ENCODE measurements around the gene MRPL53. TPM values are rescaled to one million over a fixed set of nuclear protein-coding genes. Genes with fewer than 3 reads are reported as not detected.
A peak's percentile ranks its signal among the peaks of the same experiment; 100 is the strongest.

Gene MRPL53
- total and polyA plus RNA-seq, 4 donors, result 12.6 to 72.5 (median 36.1) TPM

- TF ChIP-seq CTCF (IDR thresholded peaks at IDR 0.05; ENCODE audit: low read depth, low read length, missing input control) (no peak), JUND (IDR thresholded peaks at IDR 0.05) (no peak)
Measured at GRCh38 chr2:74458938-74459363, 13.5 kb downstream of the MRPL53 start (continued).

DNA sequence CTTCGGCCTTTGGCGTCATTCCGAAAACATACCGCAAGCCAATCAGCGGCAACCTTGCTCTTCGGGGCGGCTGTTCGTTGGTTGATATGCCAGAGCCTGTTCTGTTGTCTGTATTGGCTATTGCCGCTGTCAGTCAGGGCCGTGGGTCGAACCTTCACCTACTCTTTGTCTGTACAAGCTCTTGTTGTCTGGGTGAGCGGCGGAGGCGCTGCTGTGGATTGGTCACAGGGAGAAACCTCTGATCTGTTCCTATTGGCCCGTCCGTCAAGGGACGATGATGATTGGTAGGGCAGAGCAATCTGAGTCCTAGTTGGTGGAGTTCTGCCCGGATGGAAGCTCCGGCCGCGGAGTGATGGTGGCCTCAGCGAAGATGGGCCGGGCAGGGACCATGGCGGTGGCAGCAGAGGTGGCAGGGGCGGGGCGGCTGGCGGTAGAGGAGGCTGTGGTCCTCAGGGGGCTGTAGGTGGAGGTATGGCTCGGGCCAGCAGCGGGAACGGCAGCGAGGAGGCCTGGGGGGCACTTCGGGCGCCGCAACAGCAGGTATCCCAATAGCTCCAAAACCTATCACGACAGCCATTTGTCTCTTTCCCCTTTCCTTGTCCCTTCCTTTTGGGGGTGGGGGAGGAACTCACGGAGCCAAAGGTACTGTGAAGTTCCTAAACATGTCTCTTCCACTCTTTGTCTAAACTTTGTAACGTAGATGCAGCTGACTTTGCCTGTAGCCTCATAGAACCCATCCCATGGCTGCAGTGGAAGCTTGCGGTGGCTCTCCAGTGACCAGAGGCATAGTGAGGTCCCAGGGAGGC lies 14.1 kb downstream of the MRPL53 start, which contains the start of gene WBP1:
WBP1 (plus strand) TSS at position 307 of the 806 bp plus-strand sequence; CDS start at position 472, 165 bp downstream.
- H3K4me3 ChIP-seq (ENCODE audit: low read depth in 1 of 3, low read length in 3 of 3), result peak within 1 kb of the TSS; percentile 65 to 85 (median 76)
- peak within 1 kb of the TSS; percentile 97 to 99 for H3K27ac ChIP-seq (ENCODE audit: low read depth in 1 of 2, low read length in 2 of 2)
- H3K36me3 ChIP-seq (ENCODE audit: control insufficient read depth in 4 of 4, insufficient read depth in 3 of 4, low read depth in 1 of 4, low read length in 3 of 4), result peaks cover 3 to 19% (median 8%) of the 10 kb centered on the region in 4 donors
- H3K27me3 ChIP-seq (ENCODE audit: control insufficient read depth in 4 of 4, insufficient read depth in 4 of 4, low read length in 3 of 4), result no peaks in the 10 kb centered on the region
- under 1% methylated on average over 38 of the region's 38 CpGs for WGBS
- DNase-seq (ENCODE audit: low spot score), result peak; percentile 98
- H3K9me3 ChIP-seq (ENCODE audit: control insufficient read depth in 4 of 4, low read length in 3 of 4), result no peaks in the 10 kb centered on the region
- peak; percentile 27 for TF ChIP-seq ZBTB33 (IDR thresholded peaks at IDR 0.05)
- peak; percentile 55 for TF ChIP-seq REST (IDR thresholded peaks at IDR 0.05)
- TF ChIP-seq FOXA1 (IDR thresholded peaks at IDR 0.05), result no peak
- TF ChIP-seq GABPA (IDR thresholded peaks at IDR 0.05 in 1 of 2, conservative IDR thresholded peaks at IDR 0.05 in 1 of 2), result peak; percentile 45 to 86
- peak; percentile 68 for TF ChIP-seq TAF1 (conservative IDR thresholded peaks at IDR 0.05)
- peak; percentile 100 for TF ChIP-seq SP1 (IDR thresholded peaks at IDR 0.05)
- TF ChIP-seq HNF4A (conservative IDR thresholded peaks at IDR 0.05), result peak in 1 of 2 donors; percentile 23
- no peak for TF ChIP-seq NR2F2 (IDR thresholded peaks at IDR 0.05)
- TF ChIP-seq MAX (IDR thresholded peaks at IDR 0.05), result peak; percentile 38
- no peak for TF ChIP-seq EGR1 (IDR thresholded peaks at IDR 0.05; ENCODE audit: low read depth in 2 of 2)
- TF ChIP-seq FOXA2 (IDR thresholded peaks at IDR 0.05), result peak; percentile 59
- peak; percentile 87 to 91 for TF ChIP-seq RXRA (IDR thresholded peaks at IDR 0.05)
- peak; percentile 96 for TF ChIP-seq YY1 (IDR thresholded peaks at IDR 0.05)
- TF ChIP-seq RAD21 (IDR thresholded peaks at IDR 0.05), result peak in 1 of 2 donors; percentile 22
- peak within 1 kb of the TSS; percentile 76 to 90 for H3K9ac ChIP-seq (ENCODE audit: low read depth in 1 of 2, low read length in 2 of 2)
- H3K4me1 ChIP-seq (ENCODE audit: control insufficient read depth in 4 of 4, insufficient read depth in 4 of 4, low read length in 3 of 4), result peaks cover 5 to 40% (median 34%) of the 10 kb centered on the region in 4 donors
